OCI-LY3 (cell line): ENCODE measurements around the gene RTBDN.
A peak's percentile ranks its signal among the peaks of the same experiment; 100 is the strongest.

Experiments
- CTCF ChIP-seq: fragments of 200-600, 300-600 bp; sonication (generic); IDR thresholded peaks from 2 replicates; pipeline ENCODE4 v1.5.1; 2014; ENCODE audit warnings: antibody characterized with exemption, low read length, low read depth
- EZH2phosphoT487 ChIP-seq: fragments of 200-600 bp; shearing (Covaris generic); IDR thresholded peaks from 2 replicates; pipeline ENCODE4 v1.6.1; 2018; ENCODE audit warnings: antibody characterized with exemption, mixed run types, low read depth

GRCh38 chr19:12838182-12838885, 4.0 kb upstream of the RTBDN start, which contains the start of gene MAST1:
- TF ChIP-seq CTCF (peak; percentile 52), EZH2phosphoT487 (no peak)
